DOHH2 (cell line): Measurements from ENCODE around the gene ADGRL3.

Source experiments
- CTCF ChIP-seq: fragments of 200-600 bp; sonication (generic); IDR thresholded peaks from one replicate; pipeline ENCODE4 v1.5.1; 2014; ENCODE audit warnings: antibody characterized with exemption, mild to moderate bottlenecking, low read depth, low read length; ENCODE audit not compliant: poor library complexity, severe bottlenecking
- EZH2phosphoT487 ChIP-seq: fragments of 200-600 bp; sonication (generic); IDR thresholded peaks from 2 replicates; pipeline ENCODE4 v1.6.1; 2017; ENCODE audit warnings: borderline replicate concordance, mild to moderate bottlenecking, antibody characterized with exemption, low read length, moderate library complexity, mixed read lengths

GRCh38 chr4:61407642-61408618, 207.8 kb downstream of the ADGRL3 start:
- no peak for TF ChIP-seq CTCF
- TF ChIP-seq EZH2phosphoT487: no peak
